Skeletal muscle tissue (tissue), 4 donors: ENCODE data around the gene C6orf163. TPM values are rescaled to one million over a fixed set of nuclear protein-coding genes. Genes with fewer than 3 reads are reported as not detected.

Source experiments
- H3K27ac ChIP-seq: one replicate; pipeline ENCODE4 v1.7.0; 2013; ENCODE audit warnings: mild to moderate bottlenecking, low read depth, low read length, inconsistent platforms
- H3K27me3 ChIP-seq, 3 donors: one replicate each; pipeline ENCODE4 v1.7.0; 2013; ENCODE audit warnings: low read length in 3 of 3; ENCODE audit not compliant: control insufficient read depth in 3 of 3, insufficient read depth in 3 of 3
- H3K36me3 ChIP-seq, 3 donors: one replicate each; pipeline ENCODE4 v1.7.0; 2013; ENCODE audit warnings: low read length in 3 of 3; ENCODE audit not compliant: control insufficient read depth in 3 of 3, insufficient read depth in 3 of 3
- H3K4me1 ChIP-seq, 3 donors: one replicate each; pipeline ENCODE4 v1.7.0; 2013; ENCODE audit warnings: low read length in 3 of 3, mild to moderate bottlenecking in 3 of 3; ENCODE audit not compliant: control insufficient read depth in 3 of 3, insufficient read depth in 3 of 3
- H3K4me3 ChIP-seq, 3 donors: one replicate each; pipeline ENCODE4 v1.7.0; 2013; ENCODE audit warnings: low read length in 3 of 3
- H3K9ac ChIP-seq, 3 donors: one replicate each; pipeline ENCODE4 v1.7.0; 2013; ENCODE audit warnings: low read length in 3 of 3, mild to moderate bottlenecking in 3 of 3, moderate library complexity in 2 of 3, low read depth in 1 of 3
- H3K9me3 ChIP-seq, 3 donors: one replicate each; pipeline ENCODE4 v1.7.0; 2013; ENCODE audit warnings: low read length in 3 of 3; ENCODE audit not compliant: control insufficient read depth in 3 of 3
- total RNA-seq: library from RNA; depleted of rRNA; stranded (reverse); fragments of >200 nt; gene quantifications from one replicate; pipeline ENCODE4 v1.2.3, GENCODE V29; 2014
- donor health status: Osteomylitis.

The C6orf163 gene
- total RNA-seq, 1 donor from 2014 or later, result 4.2 TPM

DNA sequence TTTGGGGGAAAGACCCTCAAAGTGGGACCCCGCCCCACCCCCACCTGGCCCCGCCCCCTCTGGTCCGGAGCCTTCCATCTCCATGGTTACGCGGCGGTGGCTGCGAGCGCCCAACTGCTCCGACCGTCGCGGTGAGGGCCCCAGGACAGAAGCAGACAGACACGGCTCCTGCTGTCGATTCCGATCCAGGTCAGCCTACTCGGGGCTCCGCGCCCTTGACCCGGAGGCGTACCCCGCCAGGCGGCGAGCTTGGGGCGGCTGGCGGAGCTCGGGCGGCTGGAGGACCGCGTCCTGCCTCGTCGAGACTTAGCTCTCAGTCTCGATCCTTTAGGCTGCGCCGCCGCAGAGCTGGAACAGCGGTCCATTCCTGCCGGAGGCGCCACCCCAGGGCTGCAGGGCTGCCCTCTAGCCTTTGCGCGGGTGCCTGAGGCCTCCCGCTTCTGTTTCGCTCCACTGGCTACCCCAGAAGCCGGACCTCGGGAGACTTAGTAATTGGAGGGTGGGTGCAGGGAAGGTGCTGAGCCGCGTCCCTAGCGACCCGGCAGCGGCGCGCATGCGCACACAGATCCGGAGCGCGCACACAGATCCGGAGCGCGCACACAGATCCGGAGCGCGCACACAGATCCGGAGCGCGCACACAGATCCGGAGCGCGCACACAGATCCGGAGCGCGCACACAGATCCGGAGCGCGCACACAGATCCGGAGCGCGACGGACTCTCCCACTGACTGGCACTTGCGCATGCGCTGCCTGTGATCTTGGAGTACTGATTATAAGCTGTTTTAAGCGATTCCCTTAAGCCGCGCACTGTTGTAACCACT lies 63.5 kb downstream of the C6orf163 start, which contains the start of gene CFAP206:
Gene CFAP206 (plus strand): TSS at position 72 of the 820 bp plus-strand sequence. CDS start 1,868 bp downstream, outside the sequence.
- no peaks in the 10 kb centered on the region for H3K27me3 ChIP-seq
- peak within 1 kb of the TSS; percentile 83 to 92 (median 86) for H3K4me3 ChIP-seq
- H3K4me1 ChIP-seq, result peaks cover 3 to 6% (median 5%) of the 10 kb centered on the region in 3 donors
- H3K9me3 ChIP-seq, result no peaks in the 10 kb centered on the region
- H3K9ac ChIP-seq, result peak within 1 kb of the TSS; percentile 69 to 87 (median 75)
- peak within 1 kb of the TSS; percentile 61 for H3K27ac ChIP-seq
- H3K36me3 ChIP-seq, result no peaks in the 10 kb centered on the region

DNA sequence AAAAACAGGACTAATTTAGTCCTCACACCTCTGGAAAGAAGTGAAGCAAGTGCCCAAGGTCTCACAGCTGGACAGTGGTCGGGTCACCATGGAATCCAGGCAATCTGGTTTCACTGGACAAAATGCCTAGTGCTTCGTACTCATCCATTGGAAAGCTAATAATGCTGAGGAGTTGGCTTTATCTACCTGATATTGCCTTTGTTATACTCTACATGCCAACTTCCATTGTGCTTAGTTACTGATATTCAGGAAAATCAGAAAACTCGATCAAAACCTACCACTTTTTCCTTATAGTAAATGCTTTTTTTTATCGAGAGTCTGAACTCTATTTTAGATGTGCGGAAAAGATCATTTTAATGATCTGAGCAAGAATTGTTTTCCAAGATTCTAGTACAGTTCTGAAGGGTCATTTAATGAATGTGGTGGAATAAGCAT lies 64.1 kb downstream of the C6orf163 start:
- Histone ChIP-seq H3K9me3 (no peaks in the 10 kb centered on the region), H3K27ac (peak overlapping the region; percentile 61), H3K27me3 (no peaks in the 10 kb centered on the region)

More for the DNA sequence above, 64.1 kb downstream of the C6orf163 start:
- Histone ChIP-seq H3K4me1 (peaks cover 3 to 6% (median 5%) of the 10 kb centered on the region in 3 donors), H3K9ac (peak overlapping the region; percentile 69 to 87 (median 70)), H3K4me3 (peak overlapping the region; percentile 83 to 92 (median 86)), H3K36me3 (no peaks in the 10 kb centered on the region)

Other genes with a start within 250 kb of the C6orf163 start
- not detected for gene CGA, start 249.7 kb upstream of the C6orf163 start, total RNA-seq
- gene ZNF292, start 189.2 kb upstream of the C6orf163 start, total RNA-seq, result 38.6 TPM
- gene SMIM8, start 22.2 kb upstream of the C6orf163 start, total RNA-seq, result 15.1 TPM
- not detected for gene GJB7, start 15.5 kb upstream of the C6orf163 start, total RNA-seq
- not detected for gene CFAP206, start 63.2 kb downstream of the C6orf163 start, total RNA-seq
- 12.5 TPM for gene SLC35A1, start 128.2 kb downstream of the C6orf163 start, total RNA-seq
- gene RARS2, start 245.2 kb downstream of the C6orf163 start, total RNA-seq, result 31.8 TPM
- gene ORC3, start 245.3 kb downstream of the C6orf163 start, total RNA-seq, result 21.4 TPM